Measurements from ENCODE around the gene RAD54L. TPM values are rescaled to one million over a fixed set of nuclear protein-coding genes. Genes with fewer than 3 reads are reported as not detected.
"Not testable (repeated sequence)": the region's sequence is repeated elsewhere in the genome, so short reads cannot be mapped to it uniquely, and the experiment has no call there.

The RAD54L gene
- total and polyA plus RNA-seq, 10 of the 15 experiments (the other 5 are each of a cell fraction or from before 2014, with no cell fraction given), result 12.9 to 54.2 (median 23.6) TPM

GRCh38 chr1:46325285-46326076 lies 77.9 kb downstream of the RAD54L start:
- H3K9me3 ChIP-seq (replicated peaks; ENCODE audit: control insufficient read depth, insufficient read depth, low read length); H2AFZ ChIP-seq (ENCODE audit: control insufficient read depth, low read depth, low read length); BruUV-seq (replicated peaks); FAIRE-seq; intact Hi-C loops (cut with micrococcal nuclease; ENCODE audit: unreplicated experiment); H3K27me3 ChIP-seq (replicated peaks in 1 of 2; ENCODE audit: control insufficient read depth in 2 of 2, insufficient read depth in 2 of 2, low read length in 1 of 2); H3K36me3 ChIP-seq (ENCODE audit: control insufficient read depth in 2 of 2, insufficient read depth in 2 of 2, low read length in 1 of 2); in situ Hi-C loops (cut with MboI); H4K20me1 ChIP-seq (ENCODE audit: control insufficient read depth, insufficient read depth): not testable (repeated sequence)
- H3K4me1 ChIP-seq (ENCODE audit: control insufficient read depth, insufficient read depth, low read length), result peaks cover 37% of the 10 kb centered on the region
- H3K4me3 ChIP-seq, result peak overlapping the region; percentile 74
- RAD21 ChIA-PET (ENCODE audit: unreplicated experiment), result interaction anchor here (1.0 to 5.4 kb wide), 4 partner anchors 8 to 21 kb away, joined by 5 to 48 read pairs (median 25); partner anchors contain the start of genes LRRC41, NSUN4 and UQCRH
- H3K9ac ChIP-seq (ENCODE audit: control insufficient read depth, insufficient read depth, low read length), result peak overlapping the region; percentile 69
- peak overlapping the region; percentile 77; the same call in 1 of the 2 replicates for H3K4me2 ChIP-seq (ENCODE audit: control insufficient read depth, insufficient read depth)
- CTCF ChIA-PET, result interaction anchor here (0.6 to 5.9 kb wide), 4 partner anchors 8 to 19 kb away, joined by 4 to 59 read pairs (median 32); partner anchors contain the start of genes LRRC41, NSUN4 and UQCRH
- WGBS (ENCODE audit: insufficient coverage, insufficient replicate concordance, low lambda C conversion rate, missing lambda C conversion rate), result under 1% methylated on average over 11 of the region's 11 CpGs
- DNase-seq (ENCODE audit: low read depth, low spot score) (peak; percentile 66), ATAC-seq (peak; percentile 37)
- SMC1A ChIA-PET (ENCODE audit: uncharacterized antibody, unreplicated experiment), result interaction anchor here (1.2 to 6.5 kb wide), 3 partner anchors 17 to 79 kb away, joined by 3 to 73 read pairs (median 46); partner anchors contain the start of gene NSUN4
- H3K79me2 ChIP-seq (ENCODE audit: control insufficient read depth, insufficient read depth, low read length), result peaks cover 86% of the 10 kb centered on the region
- POLR2A ChIA-PET, result interaction anchor here (0.7 to 6.3 kb wide), 4 partner anchors 8 to 19 kb away, joined by 3 to 55 read pairs (median 20); partner anchors contain the start of gene NSUN4
- H3K27ac ChIP-seq (ENCODE audit: control insufficient read depth, insufficient read depth), result peak overlapping the region; percentile 84
- TF ChIP-seq, protein P1, sequence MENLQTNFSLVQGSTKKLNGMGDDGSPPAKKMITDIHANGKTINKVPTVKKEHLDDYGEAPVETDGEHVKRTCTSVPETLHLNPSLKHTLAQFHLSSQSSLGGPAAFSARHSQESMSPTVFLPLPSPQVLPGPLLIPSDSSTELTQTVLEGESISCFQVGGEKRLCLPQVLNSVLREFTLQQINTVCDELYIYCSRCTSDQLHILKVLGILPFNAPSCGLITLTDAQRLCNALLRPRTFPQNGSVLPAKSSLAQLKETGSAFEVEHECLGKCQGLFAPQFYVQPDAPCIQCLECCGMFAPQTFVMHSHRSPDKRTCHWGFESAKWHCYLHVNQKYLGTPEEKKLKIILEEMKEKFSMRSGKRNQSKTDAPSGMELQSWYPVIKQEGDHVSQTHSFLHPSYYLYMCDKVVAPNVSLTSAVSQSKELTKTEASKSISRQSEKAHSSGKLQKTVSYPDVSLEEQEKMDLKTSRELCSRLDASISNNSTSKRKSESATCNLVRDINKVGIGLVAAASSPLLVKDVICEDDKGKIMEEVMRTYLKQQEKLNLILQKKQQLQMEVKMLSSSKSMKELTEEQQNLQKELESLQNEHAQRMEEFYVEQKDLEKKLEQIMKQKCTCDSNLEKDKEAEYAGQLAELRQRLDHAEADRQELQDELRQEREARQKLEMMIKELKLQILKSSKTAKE (IDR thresholded peaks at IDR 0.05; ENCODE audit: low read depth, poor library complexity, severe bottlenecking), result peak; percentile 87
- TF ChIP-seq EED (IDR thresholded peaks at IDR 0.05; ENCODE audit: low read depth) (peak; percentile 77), CREB1 (IDR thresholded peaks at IDR 0.05; ENCODE audit: low read depth) (peak; percentile 13; the same call in 1 of the 2 replicates), MTA3 (IDR thresholded peaks at IDR 0.05; ENCODE audit: borderline replicate concordance, low read length) (0 out of 2 replicates have a peak, but pooled peaks have one; percentile 42), ZBED1 (IDR thresholded peaks at IDR 0.05; ENCODE audit: borderline replicate concordance) (peak; percentile 81), MTA2 (IDR thresholded peaks at IDR 0.05; ENCODE audit: low read depth) (peak; percentile 71; the same call in 1 of the 2 replicates), HDGF (IDR thresholded peaks at IDR 0.05) (0 out of 2 replicates have a peak, but pooled peaks have one; percentile 27), TCF7 (IDR thresholded peaks at IDR 0.05; ENCODE audit: borderline replicate concordance) (0 out of 2 replicates have a peak, but pooled peaks have one; percentile 37), GATAD2B (conservative IDR thresholded peaks at IDR 0.05; ENCODE audit: low read depth) (peak; percentile 65), ETV6 (conservative IDR thresholded peaks at IDR 0.05 in 1 of 2, IDR thresholded peaks at IDR 0.05 in 1 of 2; ENCODE audit: borderline replicate concordance in 1 of 2, low read depth in 1 of 2) (0 out of 4 replicates have a peak, but pooled peaks of 1 of the 2 experiments have one; percentile 12)
- TF ChIP-seq, protein P2, sequence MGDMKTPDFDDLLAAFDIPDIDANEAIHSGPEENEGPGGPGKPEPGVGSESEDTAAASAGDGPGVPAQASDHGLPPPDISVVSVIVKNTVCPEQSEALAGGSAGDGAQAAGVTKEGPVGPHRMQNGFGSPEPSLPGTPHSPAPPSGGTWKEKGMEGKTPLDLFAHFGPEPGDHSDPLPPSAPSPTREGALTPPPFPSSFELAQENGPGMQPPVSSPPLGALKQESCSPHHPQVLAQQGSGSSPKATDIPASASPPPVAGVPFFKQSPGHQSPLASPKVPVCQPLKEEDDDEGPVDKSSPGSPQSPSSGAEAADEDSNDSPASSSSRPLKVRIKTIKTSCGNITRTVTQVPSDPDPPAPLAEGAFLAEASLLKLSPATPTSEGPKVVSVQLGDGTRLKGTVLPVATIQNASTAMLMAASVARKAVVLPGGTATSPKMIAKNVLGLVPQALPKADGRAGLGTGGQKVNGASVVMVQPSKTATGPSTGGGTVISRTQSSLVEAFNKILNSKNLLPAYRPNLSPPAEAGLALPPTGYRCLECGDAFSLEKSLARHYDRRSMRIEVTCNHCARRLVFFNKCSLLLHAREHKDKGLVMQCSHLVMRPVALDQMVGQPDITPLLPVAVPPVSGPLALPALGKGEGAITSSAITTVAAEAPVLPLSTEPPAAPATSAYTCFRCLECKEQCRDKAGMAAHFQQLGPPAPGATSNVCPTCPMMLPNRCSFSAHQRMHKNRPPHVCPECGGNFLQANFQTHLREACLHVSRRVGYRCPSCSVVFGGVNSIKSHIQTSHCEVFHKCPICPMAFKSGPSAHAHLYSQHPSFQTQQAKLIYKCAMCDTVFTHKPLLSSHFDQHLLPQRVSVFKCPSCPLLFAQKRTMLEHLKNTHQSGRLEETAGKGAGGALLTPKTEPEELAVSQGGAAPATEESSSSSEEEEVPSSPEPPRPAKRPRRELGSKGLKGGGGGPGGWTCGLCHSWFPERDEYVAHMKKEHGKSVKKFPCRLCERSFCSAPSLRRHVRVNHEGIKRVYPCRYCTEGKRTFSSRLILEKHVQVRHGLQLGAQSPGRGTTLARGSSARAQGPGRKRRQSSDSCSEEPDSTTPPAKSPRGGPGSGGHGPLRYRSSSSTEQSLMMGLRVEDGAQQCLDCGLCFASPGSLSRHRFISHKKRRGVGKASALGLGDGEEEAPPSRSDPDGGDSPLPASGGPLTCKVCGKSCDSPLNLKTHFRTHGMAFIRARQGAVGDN (IDR thresholded peaks at IDR 0.05), result peak; percentile 55; the same call in 1 of the 2 replicates
- TF ChIP-seq, protein P3, sequence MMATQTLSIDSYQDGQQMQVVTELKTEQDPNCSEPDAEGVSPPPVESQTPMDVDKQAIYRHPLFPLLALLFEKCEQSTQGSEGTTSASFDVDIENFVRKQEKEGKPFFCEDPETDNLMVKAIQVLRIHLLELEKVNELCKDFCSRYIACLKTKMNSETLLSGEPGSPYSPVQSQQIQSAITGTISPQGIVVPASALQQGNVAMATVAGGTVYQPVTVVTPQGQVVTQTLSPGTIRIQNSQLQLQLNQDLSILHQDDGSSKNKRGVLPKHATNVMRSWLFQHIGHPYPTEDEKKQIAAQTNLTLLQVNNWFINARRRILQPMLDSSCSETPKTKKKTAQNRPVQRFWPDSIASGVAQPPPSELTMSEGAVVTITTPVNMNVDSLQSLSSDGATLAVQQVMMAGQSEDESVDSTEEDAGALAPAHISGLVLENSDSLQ (IDR thresholded peaks at IDR 0.05), result peak; percentile 51
- TF ChIP-seq, protein P4, sequence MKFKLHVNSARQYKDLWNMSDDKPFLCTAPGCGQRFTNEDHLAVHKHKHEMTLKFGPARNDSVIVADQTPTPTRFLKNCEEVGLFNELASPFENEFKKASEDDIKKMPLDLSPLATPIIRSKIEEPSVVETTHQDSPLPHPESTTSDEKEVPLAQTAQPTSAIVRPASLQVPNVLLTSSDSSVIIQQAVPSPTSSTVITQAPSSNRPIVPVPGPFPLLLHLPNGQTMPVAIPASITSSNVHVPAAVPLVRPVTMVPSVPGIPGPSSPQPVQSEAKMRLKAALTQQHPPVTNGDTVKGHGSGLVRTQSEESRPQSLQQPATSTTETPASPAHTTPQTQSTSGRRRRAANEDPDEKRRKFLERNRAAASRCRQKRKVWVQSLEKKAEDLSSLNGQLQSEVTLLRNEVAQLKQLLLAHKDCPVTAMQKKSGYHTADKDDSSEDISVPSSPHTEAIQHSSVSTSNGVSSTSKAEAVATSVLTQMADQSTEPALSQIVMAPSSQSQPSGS (IDR thresholded peaks at IDR 0.05; ENCODE audit: low read length), result peak; percentile 71; the same call in 1 of the 2 replicates

Measured in GM12878 (cell line).